Measurements from ENCODE around the gene SSBP2. TPM values are rescaled to one million over a fixed set of nuclear protein-coding genes. Genes with fewer than 3 reads are reported as not detected.

SSBP2 gene
- total and polyA plus RNA-seq, 2 donors (not counting 3 experiments of a cell fraction or from before 2014, with no cell fraction given): 9.6 to 11.5 TPM

DNA sequence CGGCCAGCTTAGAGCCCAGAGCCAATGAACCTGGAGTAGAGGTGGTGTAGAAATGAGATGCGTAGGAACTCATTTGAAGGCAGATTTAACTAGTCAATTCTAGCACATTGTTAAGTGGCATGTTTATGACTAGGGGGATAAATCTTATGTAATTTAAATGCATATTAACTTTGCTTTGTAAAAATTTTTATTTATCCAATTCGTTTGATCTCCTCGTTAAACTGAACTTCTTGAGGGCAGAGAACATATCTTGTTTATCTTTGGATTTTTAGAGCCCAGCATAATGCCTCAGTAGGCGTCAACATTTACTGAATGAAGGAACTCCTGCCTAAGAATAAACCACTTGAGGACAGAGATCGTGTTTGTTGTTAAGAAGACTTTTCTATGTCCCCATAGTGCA is 315.9 kb downstream of the SSBP2 start:
- H3K9me1 ChIP-seq (replicated peaks; ENCODE audit: control insufficient read depth, extremely low read depth, insufficient read depth, low read length): no peaks in the 10 kb centered on the region
- ChIA-PET POLR2A (no interaction called here), CTCF (no interaction called here)
- no peak overlapping the region for H3K4me2 ChIP-seq (ENCODE audit: insufficient read depth, low read length)
- H3K4me1 ChIP-seq (ENCODE audit: control insufficient read depth, extremely low read depth, insufficient read depth, low read length): no peaks in the 10 kb centered on the region
- dilution Hi-C loops (cut with MboI; ENCODE audit: extremely low pct_ligation_motif_present, low sequenced_read_pairs) (no loop called here), intact Hi-C loops (cut with micrococcal nuclease) (no loop called here)
- H3K79me2 ChIP-seq (ENCODE audit: control insufficient read depth, insufficient read depth, low read length): no peaks in the 10 kb centered on the region
- H3K4me3 ChIP-seq (replicated peaks in 1 of 3; ENCODE audit: insufficient read depth in 1 of 3, low read depth in 1 of 3, low read length in 3 of 3): no peak overlapping the region
- FAIRE-seq (no peak), DNase-seq (ENCODE audit: low read depth, low spot score) (no peak)
- no peaks in the 10 kb centered on the region for H3K36me3 ChIP-seq (ENCODE audit: control insufficient read depth in 2 of 2, extremely low read depth in 1 of 2, insufficient read depth in 2 of 2, low read length in 2 of 2)
- no TSS peak for BruUV-seq (replicated peaks)
- no peaks in the 10 kb centered on the region for H3K27me3 ChIP-seq (ENCODE audit: control insufficient read depth in 2 of 2, insufficient read depth in 2 of 2, low read length in 2 of 2)
- TF ChIP-seq, protein P1, sequence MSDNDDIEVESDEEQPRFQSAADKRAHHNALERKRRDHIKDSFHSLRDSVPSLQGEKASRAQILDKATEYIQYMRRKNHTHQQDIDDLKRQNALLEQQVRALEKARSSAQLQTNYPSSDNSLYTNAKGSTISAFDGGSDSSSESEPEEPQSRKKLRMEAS (IDR thresholded peaks at IDR 0.05; ENCODE audit: insufficient read depth, insufficient read length): no peak
- no peak for TF ChIP-seq EZH2 (IDR thresholded peaks at IDR 0.05; ENCODE audit: borderline replicate concordance, low read depth, low read length, severe bottlenecking)
- TF ChIP-seq MYC (IDR thresholded peaks at IDR 0.05; ENCODE audit: low read depth, low read length): no peak
- TF ChIP-seq POLR2AphosphoS5 (IDR thresholded peaks at IDR 0.05; ENCODE audit: insufficient read depth, low read depth, low read length): no peak
- no peak for TF ChIP-seq FOS (IDR thresholded peaks at IDR 0.05; ENCODE audit: borderline replicate concordance, insufficient read depth, low read length)
- no peak for TF ChIP-seq GATA2 (IDR thresholded peaks at IDR 0.05; ENCODE audit: insufficient read depth, insufficient read length, low read depth, low read length)
- no peak for TF ChIP-seq POLR2A (IDR thresholded peaks at IDR 0.05; ENCODE audit: low read depth, low read length)
- H4K20me1 ChIP-seq (replicated peaks; ENCODE audit: control insufficient read depth, extremely low read depth, insufficient read depth, low read length): no peaks in the 10 kb centered on the region
- H3K9me3 ChIP-seq (replicated peaks; ENCODE audit: control insufficient read depth, insufficient read depth, low read length): no peaks in the 10 kb centered on the region
- H3K9ac ChIP-seq (replicated peaks; ENCODE audit: extremely low read depth, insufficient read depth, low read length): no peak overlapping the region
- no peak overlapping the region for H3K27ac ChIP-seq (ENCODE audit: insufficient read depth, low read depth, low read length)
- no peak overlapping the region for H2AFZ ChIP-seq (ENCODE audit: low read depth, low read length)

DNA sequence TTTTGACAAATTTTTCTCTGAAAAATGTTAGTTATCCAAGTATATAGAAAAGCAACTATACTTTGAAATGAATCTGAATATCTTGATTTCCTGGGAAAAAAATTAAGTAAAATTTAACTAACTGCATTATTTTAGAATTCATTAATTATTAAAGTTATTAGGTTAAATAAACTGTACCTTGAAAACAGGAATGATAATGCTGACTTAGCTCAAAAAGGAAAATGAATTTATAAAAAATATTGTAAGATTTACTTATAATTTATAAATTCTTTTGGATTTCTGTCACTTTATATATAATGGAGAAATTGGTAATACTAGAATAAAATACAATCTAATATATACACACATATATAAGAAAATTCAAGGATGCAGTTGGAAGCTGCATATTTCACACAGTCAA is 320.9 kb downstream of the SSBP2 start:
- dilution Hi-C loops (cut with MboI; ENCODE audit: extremely low pct_ligation_motif_present, low sequenced_read_pairs): no loop called here

More for the DNA sequence above, 320.9 kb downstream of the SSBP2 start:
- intact Hi-C loops (cut with micrococcal nuclease): loop anchor here (5.0 to 10.0 kb wide), 2 partner anchors 407 to 835 kb away; no protein-coding TSS in a partner anchor
- no peak overlapping the region for H3K4me3 ChIP-seq (replicated peaks in 1 of 3; ENCODE audit: insufficient read depth in 1 of 3, low read depth in 1 of 3, low read length in 3 of 3)
- BruUV-seq (replicated peaks): no TSS peak
- H3K4me1 ChIP-seq (ENCODE audit: control insufficient read depth, extremely low read depth, insufficient read depth, low read length): peaks cover 33% of the 10 kb centered on the region
- ChIA-PET POLR2A (no interaction called here), CTCF (interaction anchor here (1.0 to 5.5 kb wide), 4 partner anchors 11 to 735 kb away, joined by 3 to 54 read pairs (median 10); partner anchors contain the start of gene SSBP2)
- no peaks in the 10 kb centered on the region for H3K27me3 ChIP-seq (ENCODE audit: control insufficient read depth in 2 of 2, insufficient read depth in 2 of 2, low read length in 2 of 2)
- peak overlapping the region; percentile 66 for H3K27ac ChIP-seq (ENCODE audit: insufficient read depth, low read depth, low read length)
- no peak overlapping the region for H3K9ac ChIP-seq (replicated peaks; ENCODE audit: extremely low read depth, insufficient read depth, low read length)
- no peaks in the 10 kb centered on the region for H3K9me1 ChIP-seq (replicated peaks; ENCODE audit: control insufficient read depth, extremely low read depth, insufficient read depth, low read length)
- H3K79me2 ChIP-seq (ENCODE audit: control insufficient read depth, insufficient read depth, low read length): no peaks in the 10 kb centered on the region
- H2AFZ ChIP-seq (ENCODE audit: low read depth, low read length): no peak overlapping the region
- FAIRE-seq: no peak
- DNase-seq (ENCODE audit: low read depth, low spot score): no peak
- H3K36me3 ChIP-seq (ENCODE audit: control insufficient read depth in 2 of 2, extremely low read depth in 1 of 2, insufficient read depth in 2 of 2, low read length in 2 of 2): no peaks in the 10 kb centered on the region
- H4K20me1 ChIP-seq (replicated peaks; ENCODE audit: control insufficient read depth, extremely low read depth, insufficient read depth, low read length): no peaks in the 10 kb centered on the region
- no peak for TF ChIP-seq POLR2A (IDR thresholded peaks at IDR 0.05; ENCODE audit: low read depth, low read length)
- no peak for TF ChIP-seq POLR2AphosphoS5 (IDR thresholded peaks at IDR 0.05; ENCODE audit: insufficient read depth, low read depth, low read length)
- TF ChIP-seq MYC (IDR thresholded peaks at IDR 0.05; ENCODE audit: low read depth, low read length): no peak
- TF ChIP-seq, protein P1 (IDR thresholded peaks at IDR 0.05; ENCODE audit: insufficient read depth, insufficient read length): no peak
- no peak for TF ChIP-seq FOS (IDR thresholded peaks at IDR 0.05; ENCODE audit: borderline replicate concordance, insufficient read depth, low read length)
- TF ChIP-seq JUN (IDR thresholded peaks at IDR 0.05; ENCODE audit: borderline replicate concordance, insufficient read depth, insufficient read length, low read depth): no peak
- TF ChIP-seq GATA2 (IDR thresholded peaks at IDR 0.05; ENCODE audit: insufficient read depth, insufficient read length, low read depth, low read length): no peak
- no peak for TF ChIP-seq EZH2 (IDR thresholded peaks at IDR 0.05; ENCODE audit: borderline replicate concordance, low read depth, low read length, severe bottlenecking)
- TF ChIP-seq, protein P2, sequence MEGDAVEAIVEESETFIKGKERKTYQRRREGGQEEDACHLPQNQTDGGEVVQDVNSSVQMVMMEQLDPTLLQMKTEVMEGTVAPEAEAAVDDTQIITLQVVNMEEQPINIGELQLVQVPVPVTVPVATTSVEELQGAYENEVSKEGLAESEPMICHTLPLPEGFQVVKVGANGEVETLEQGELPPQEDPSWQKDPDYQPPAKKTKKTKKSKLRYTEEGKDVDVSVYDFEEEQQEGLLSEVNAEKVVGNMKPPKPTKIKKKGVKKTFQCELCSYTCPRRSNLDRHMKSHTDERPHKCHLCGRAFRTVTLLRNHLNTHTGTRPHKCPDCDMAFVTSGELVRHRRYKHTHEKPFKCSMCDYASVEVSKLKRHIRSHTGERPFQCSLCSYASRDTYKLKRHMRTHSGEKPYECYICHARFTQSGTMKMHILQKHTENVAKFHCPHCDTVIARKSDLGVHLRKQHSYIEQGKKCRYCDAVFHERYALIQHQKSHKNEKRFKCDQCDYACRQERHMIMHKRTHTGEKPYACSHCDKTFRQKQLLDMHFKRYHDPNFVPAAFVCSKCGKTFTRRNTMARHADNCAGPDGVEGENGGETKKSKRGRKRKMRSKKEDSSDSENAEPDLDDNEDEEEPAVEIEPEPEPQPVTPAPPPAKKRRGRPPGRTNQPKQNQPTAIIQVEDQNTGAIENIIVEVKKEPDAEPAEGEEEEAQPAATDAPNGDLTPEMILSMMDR (IDR thresholded peaks at IDR 0.05; ENCODE audit: extremely low read depth in 1 of 2, insufficient read depth in 1 of 2, low read depth in 1 of 2, low read length in 2 of 2): no peak
- H3K4me2 ChIP-seq (ENCODE audit: insufficient read depth, low read length): no peak overlapping the region
- no peaks in the 10 kb centered on the region for H3K9me3 ChIP-seq (replicated peaks; ENCODE audit: control insufficient read depth, insufficient read depth, low read length)
